ENCODE measurements around the gene GAK. TPM values are rescaled to one million over a fixed set of nuclear protein-coding genes. Genes with fewer than 3 reads are reported as not detected.

The GAK gene
- total and polyA plus RNA-seq, 7 donors: 20.9 to 55.8 (median 36.4) TPM

DNA sequence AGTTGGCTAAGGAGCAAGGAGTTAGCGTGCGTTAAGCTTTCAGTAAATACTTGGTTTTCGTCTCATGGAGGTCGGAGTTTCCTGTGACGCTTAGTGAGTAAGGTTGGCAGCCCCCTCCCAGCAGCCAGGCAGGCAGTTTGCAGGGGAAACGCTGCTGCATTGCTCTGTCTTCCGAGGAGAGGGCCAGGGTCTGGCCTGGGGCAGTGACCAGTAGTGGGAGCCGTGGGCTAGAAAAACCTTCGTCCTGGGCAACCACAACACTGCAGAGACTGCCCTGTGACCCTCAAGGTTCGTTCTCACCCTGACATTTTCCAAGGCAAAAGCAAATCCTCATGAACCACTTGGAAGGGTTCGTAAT lies 576 bp upstream of the GAK start:
- Histone ChIP-seq H3K9me3 (no peaks in the 10 kb centered on the region), H3K4me3 (peak overlapping the region; percentile 99), H3K4me1 (peaks cover 30% of the 10 kb centered on the region), H3K27me3 (ENCODE audit: insufficient read depth in 3 of 3, low read length in 2 of 3) (no peaks in the 10 kb centered on the region), H3K27ac (peak overlapping the region; percentile 99), H3K36me3 (ENCODE audit: insufficient read depth in 1 of 2, low read depth in 1 of 2) (no peaks in the 10 kb centered on the region)
- no peak for ATAC-seq
- 3 to 4% (median 3%) methylated on average over 11 of the region's 11 CpGs for WGBS, 3 donors
- peak in 1 of 2 donors; percentile 63 for DNase-seq
- TF ChIP-seq, protein P1, sequence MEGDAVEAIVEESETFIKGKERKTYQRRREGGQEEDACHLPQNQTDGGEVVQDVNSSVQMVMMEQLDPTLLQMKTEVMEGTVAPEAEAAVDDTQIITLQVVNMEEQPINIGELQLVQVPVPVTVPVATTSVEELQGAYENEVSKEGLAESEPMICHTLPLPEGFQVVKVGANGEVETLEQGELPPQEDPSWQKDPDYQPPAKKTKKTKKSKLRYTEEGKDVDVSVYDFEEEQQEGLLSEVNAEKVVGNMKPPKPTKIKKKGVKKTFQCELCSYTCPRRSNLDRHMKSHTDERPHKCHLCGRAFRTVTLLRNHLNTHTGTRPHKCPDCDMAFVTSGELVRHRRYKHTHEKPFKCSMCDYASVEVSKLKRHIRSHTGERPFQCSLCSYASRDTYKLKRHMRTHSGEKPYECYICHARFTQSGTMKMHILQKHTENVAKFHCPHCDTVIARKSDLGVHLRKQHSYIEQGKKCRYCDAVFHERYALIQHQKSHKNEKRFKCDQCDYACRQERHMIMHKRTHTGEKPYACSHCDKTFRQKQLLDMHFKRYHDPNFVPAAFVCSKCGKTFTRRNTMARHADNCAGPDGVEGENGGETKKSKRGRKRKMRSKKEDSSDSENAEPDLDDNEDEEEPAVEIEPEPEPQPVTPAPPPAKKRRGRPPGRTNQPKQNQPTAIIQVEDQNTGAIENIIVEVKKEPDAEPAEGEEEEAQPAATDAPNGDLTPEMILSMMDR (IDR thresholded peaks at IDR 0.05): no peak
- intact Hi-C loops (cut with DNase I): loop anchor here (5.0 kb wide), 2 partner anchors 40 to 190 kb away; partner anchors contain the start of gene DGKQ (in 1 of the 2)

DNA sequence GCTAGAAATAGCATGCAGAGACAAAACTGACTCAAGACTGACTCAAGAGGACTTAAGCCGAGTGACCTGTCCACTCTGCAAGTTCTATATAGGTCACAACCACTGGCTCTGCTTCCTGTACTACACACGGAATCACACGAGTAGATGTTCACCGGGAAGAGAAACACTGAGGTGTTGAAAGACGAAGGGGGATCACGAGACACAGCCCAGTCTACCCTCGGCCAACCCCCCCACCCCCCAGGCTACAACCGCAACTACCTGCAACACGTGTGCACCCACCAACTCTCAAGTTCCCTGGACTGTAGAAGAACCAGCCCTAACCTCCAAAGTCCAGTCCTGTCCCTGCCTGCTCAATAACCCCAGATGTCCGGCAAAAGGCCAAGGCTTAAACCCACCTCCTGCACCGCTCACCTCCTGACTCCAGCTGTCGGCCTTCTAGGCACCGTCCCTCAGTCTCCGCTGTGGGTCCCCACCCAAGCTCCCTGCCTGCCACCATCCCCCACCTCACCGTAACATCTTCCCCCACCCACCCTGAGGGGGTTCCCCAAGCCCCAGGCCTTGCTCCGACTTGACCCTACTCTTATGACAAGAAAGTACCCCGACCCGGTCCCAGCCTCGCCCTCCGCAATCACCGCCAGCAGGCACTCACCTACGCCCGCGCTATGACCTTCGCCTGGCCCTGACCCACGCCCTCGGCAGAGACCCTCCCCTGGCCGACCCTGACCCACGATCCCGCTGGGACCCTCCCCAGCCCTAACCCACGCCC lies 739 bp downstream of the GAK start:
- DNase-seq (peak in 1 of 2 donors; percentile 68), ATAC-seq (peak; percentile 62 to 81 (median 76))
- Histone ChIP-seq H3K4me3 (peak overlapping the region; percentile 99), H3K9me3 (no peaks in the 10 kb centered on the region), H3K36me3 (ENCODE audit: insufficient read depth in 1 of 2, low read depth in 1 of 2) (no peaks in the 10 kb centered on the region), H3K27ac (peak overlapping the region; percentile 99), H3K27me3 (ENCODE audit: insufficient read depth in 3 of 3, low read length in 2 of 3) (no peaks in the 10 kb centered on the region), H3K4me1 (peaks cover 30% of the 10 kb centered on the region)
- intact Hi-C loops (cut with DNase I): loop anchor here (5.0 kb wide), 2 partner anchors 41 to 189 kb away; partner anchors contain the start of gene DGKQ (in 1 of the 2)
- 1 to 2% (median 2%) methylated on average over 28 to 31 of the region's 31 CpGs for WGBS, 3 donors
- TF ChIP-seq, protein P1 (IDR thresholded peaks at IDR 0.05): no peak

DNA sequence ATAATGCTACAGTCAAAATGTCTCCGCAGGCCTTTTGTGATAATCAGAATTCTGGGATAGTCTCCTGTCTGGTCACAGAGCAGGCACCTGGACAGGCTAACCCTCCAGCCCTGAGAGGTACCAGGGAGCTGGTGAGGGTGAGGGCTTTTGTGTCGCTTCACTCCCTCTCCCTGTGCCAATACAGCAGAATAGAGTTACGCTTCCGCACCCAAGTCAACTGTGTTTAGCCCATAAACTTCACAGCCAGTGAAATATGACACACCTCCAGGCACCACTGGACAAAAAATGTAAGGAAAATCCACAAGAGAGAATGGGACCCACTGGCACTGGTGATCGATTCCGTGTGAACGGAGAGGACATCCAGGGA lies 1.3 kb downstream of the GAK start:
- TF ChIP-seq, protein P1 (IDR thresholded peaks at IDR 0.05): no peak
- ATAC-seq (no peak), DNase-seq (no peak)
- Histone ChIP-seq H3K36me3 (ENCODE audit: insufficient read depth in 1 of 2, low read depth in 1 of 2) (no peaks in the 10 kb centered on the region), H3K4me1 (peaks cover 30% of the 10 kb centered on the region), H3K9me3 (no peaks in the 10 kb centered on the region), H3K27ac (peak overlapping the region; percentile 99), H3K4me3 (peak overlapping the region; percentile 99), H3K27me3 (ENCODE audit: insufficient read depth in 3 of 3, low read length in 2 of 3) (no peaks in the 10 kb centered on the region)
- intact Hi-C loops (cut with DNase I): loop anchor here (5.0 kb wide), 2 partner anchors 41 to 189 kb away; partner anchors contain the start of gene DGKQ (in 1 of the 2)
- WGBS, 3 donors: 35 to 38% (median 37%) methylated on average over 7 of the region's 7 CpGs

DNA sequence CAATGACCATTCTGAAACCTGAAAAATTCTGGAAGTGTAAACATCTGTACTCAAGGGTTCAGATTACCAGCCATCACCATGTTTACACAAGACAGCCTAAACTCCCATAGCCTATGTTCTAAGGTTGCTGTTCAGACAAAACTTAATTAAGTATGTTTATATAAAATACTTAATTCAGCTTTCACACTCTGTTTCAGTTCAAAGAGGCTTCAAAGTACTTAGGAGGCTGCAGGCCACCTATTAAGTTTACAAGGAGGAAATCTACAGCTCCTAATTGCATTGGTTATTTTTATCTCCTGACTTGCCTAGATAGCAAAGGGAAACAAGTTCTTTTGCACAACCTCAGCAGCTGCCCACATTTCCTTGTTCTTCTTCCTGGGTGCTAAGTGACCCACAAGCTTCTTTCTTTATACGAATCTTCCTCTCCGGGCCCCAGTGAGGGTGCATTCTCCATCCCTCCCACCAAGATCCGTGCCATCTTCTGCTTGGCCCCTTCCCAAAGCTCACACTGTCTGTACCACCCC lies 2.0 kb downstream of the GAK start:
- 46 to 49% (median 49%) methylated on average over 3 of the region's 3 CpGs for WGBS, 3 donors
- no peak for DNase-seq

More for the DNA sequence above, 2.0 kb downstream of the GAK start:
- no peak for ATAC-seq
- H3K9me3 ChIP-seq: no peaks in the 10 kb centered on the region
- TF ChIP-seq, protein P1 (IDR thresholded peaks at IDR 0.05): no peak
- H3K27me3 ChIP-seq (ENCODE audit: insufficient read depth in 3 of 3, low read length in 2 of 3): no peaks in the 10 kb centered on the region
- H3K4me3 ChIP-seq: peak overlapping the region; percentile 99
- intact Hi-C loops (cut with DNase I): loop anchor here (5.0 kb wide), 2 partner anchors 42 to 188 kb away; partner anchors contain the start of gene DGKQ (in 1 of the 2)
- H3K4me1 ChIP-seq: peaks cover 33% of the 10 kb centered on the region
- no peaks in the 10 kb centered on the region for H3K36me3 ChIP-seq (ENCODE audit: insufficient read depth in 1 of 2, low read depth in 1 of 2)
- peak overlapping the region; percentile 99 for H3K27ac ChIP-seq
